ENCODE measurements around the gene OR51D1. TPM values are rescaled to one million over a fixed set of nuclear protein-coding genes. Genes with fewer than 3 reads are reported as not detected.

Gene OR51D1
- total and polyA plus RNA-seq, 10 donors: not detected

GRCh38 chr11:4610258-4610935, 26.9 kb upstream of the OR51D1 start:
- Histone ChIP-seq H3K4me1 (peaks cover 8 to 40% (median 26%) of the 10 kb centered on the region in 6 donors), H3K27me3 (replicated peaks in 1 of 7) (no peaks in the 10 kb centered on the region), H3K9me3 (no peaks in the 10 kb centered on the region), H3K4me3 (peak overlapping the region in 3 of 8 donors; percentile 18 to 49 (median 18)), H3K36me3 (peaks cover 0 to under 1% (median 0%) of the 10 kb centered on the region in 6 donors), H3K27ac (peak overlapping the region; percentile 35 to 77 (median 66))
- intact Hi-C loops (cut with DNase I; ENCODE audit: low total_unique reads): no loop called here
- no peak for TF ChIP-seq POLR2A (IDR thresholded peaks at IDR 0.05)
- TF ChIP-seq CTCF (IDR thresholded peaks at IDR 0.05 in 8 of 11, conservative IDR thresholded peaks at IDR 0.05 in 3 of 11): no peak
- no peak for TF ChIP-seq POLR2AphosphoS5 (IDR thresholded peaks at IDR 0.05)
- WGBS, 5 donors: 6 to 16% (median 12%) methylated on average over 3 of the region's 3 CpGs
- no peak for DNase-seq

- WGBS, 5 donors: 90 to 94% (median 91%) methylated on average over 2 of the region's 2 CpGs
- H3K27ac ChIP-seq: no peak overlapping the region
- no peak for DNase-seq
- no peak for TF ChIP-seq POLR2AphosphoS5 (IDR thresholded peaks at IDR 0.05)
- TF ChIP-seq POLR2A (IDR thresholded peaks at IDR 0.05): no peak
- TF ChIP-seq CTCF (IDR thresholded peaks at IDR 0.05 in 8 of 11, conservative IDR thresholded peaks at IDR 0.05 in 3 of 11): no peak
- H3K27me3 ChIP-seq (replicated peaks in 1 of 7): no peaks in the 10 kb centered on the region
- peaks cover 2 to 29% (median 14%) of the 10 kb centered on the region in 6 donors for H3K4me1 ChIP-seq
- H3K9me3 ChIP-seq: no peaks in the 10 kb centered on the region
- no peak overlapping the region for H3K4me3 ChIP-seq
- H3K36me3 ChIP-seq: no peaks in the 10 kb centered on the region
- intact Hi-C loops (cut with DNase I; ENCODE audit: low total_unique reads): no loop called here
Observed at GRCh38 chr11:4611986-4612385, 25.3 kb upstream of the OR51D1 start.

GRCh38 chr11:4615856-4616444, 21.3 kb upstream of the OR51D1 start:
- H3K27me3 ChIP-seq (replicated peaks in 1 of 7): peaks cover 0 to 8% (median 0%) of the 10 kb centered on the region in 7 donors
- no peak for DNase-seq
- no peak overlapping the region for H3K27ac ChIP-seq
- H3K4me3 ChIP-seq: no peak overlapping the region
- TF ChIP-seq POLR2A (IDR thresholded peaks at IDR 0.05): no peak
- TF ChIP-seq CTCF (IDR thresholded peaks at IDR 0.05 in 8 of 11, conservative IDR thresholded peaks at IDR 0.05 in 3 of 11): no peak
- TF ChIP-seq POLR2AphosphoS5 (IDR thresholded peaks at IDR 0.05): no peak
- intact Hi-C loops (cut with DNase I; ENCODE audit: low total_unique reads): no loop called here
- no peaks in the 10 kb centered on the region for H3K9me3 ChIP-seq
- peaks cover 0 to under 1% (median 0%) of the 10 kb centered on the region in 6 donors for H3K4me1 ChIP-seq
- no peaks in the 10 kb centered on the region for H3K36me3 ChIP-seq

- peaks cover 0 to 8% (median 0%) of the 10 kb centered on the region in 7 donors for H3K27me3 ChIP-seq (replicated peaks in 1 of 7)
- TF ChIP-seq POLR2A (IDR thresholded peaks at IDR 0.05) (no peak), POLR2AphosphoS5 (IDR thresholded peaks at IDR 0.05) (no peak), CTCF (IDR thresholded peaks at IDR 0.05 in 8 of 11, conservative IDR thresholded peaks at IDR 0.05 in 3 of 11) (no peak)
- intact Hi-C loops (cut with DNase I; ENCODE audit: low total_unique reads): no loop called here
- H3K4me3 ChIP-seq: no peak overlapping the region
- H3K4me1 ChIP-seq: no peaks in the 10 kb centered on the region
- H3K9me3 ChIP-seq: no peaks in the 10 kb centered on the region
- no peak overlapping the region for H3K27ac ChIP-seq
- no peaks in the 10 kb centered on the region for H3K36me3 ChIP-seq
- DNase-seq: no peak
- 70 to 82% (median 77%) methylated on average over 9 of the region's 9 CpGs for WGBS, 5 donors
Observed at GRCh38 chr11:4619514-4619913, 17.8 kb upstream of the OR51D1 start.
